GM18861 (cell line): Measurements from ENCODE around the gene TFIP11.

Experiments used
- ATAC-seq: cut with Tn5 transposase; IDR thresholded peaks from one replicate; pipeline ENCODE4 v1.9.1; 2021; ENCODE audit not compliant: unreplicated experiment

The TFIP11 gene

DNA sequence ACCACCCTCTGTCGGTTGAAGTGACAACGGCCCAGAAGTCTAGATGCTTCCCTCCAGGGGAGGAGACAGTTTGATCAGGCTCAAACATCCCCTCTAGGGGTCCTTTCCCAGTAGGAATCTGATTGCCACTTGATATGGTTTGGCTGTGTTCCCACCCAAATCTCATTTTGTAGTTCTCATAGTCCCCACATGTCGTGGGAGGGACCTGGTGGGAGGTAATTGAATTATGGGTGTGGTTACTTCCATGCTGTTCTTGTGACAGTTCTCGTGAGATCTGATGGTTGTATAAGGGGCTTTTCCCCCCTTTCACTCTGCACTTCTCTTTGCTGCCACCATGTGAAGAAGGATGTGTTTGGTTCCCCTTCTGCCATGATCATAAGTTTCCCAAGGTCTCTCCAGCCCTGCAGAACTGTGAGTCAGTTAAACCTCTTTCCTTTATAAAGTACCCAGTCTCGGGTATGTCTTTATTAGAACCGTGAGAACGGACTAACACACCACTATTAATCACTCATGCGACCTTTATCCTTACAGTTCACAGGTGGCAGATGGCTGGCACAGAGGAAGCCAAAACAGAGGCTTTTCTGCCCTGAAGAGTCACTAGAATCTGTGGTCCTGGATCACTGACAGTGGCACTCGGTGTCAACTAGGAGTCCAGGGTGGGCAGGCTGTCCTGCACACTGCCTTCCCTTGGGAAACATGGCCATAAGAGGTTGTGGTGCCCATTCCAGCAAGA lies 61.7 kb downstream of the TFIP11 start:
- no peak for ATAC-seq

GRCh38 chr22:26448941-26449340 lies 63.3 kb downstream of the TFIP11 start:
- no peak for ATAC-seq

DNA sequence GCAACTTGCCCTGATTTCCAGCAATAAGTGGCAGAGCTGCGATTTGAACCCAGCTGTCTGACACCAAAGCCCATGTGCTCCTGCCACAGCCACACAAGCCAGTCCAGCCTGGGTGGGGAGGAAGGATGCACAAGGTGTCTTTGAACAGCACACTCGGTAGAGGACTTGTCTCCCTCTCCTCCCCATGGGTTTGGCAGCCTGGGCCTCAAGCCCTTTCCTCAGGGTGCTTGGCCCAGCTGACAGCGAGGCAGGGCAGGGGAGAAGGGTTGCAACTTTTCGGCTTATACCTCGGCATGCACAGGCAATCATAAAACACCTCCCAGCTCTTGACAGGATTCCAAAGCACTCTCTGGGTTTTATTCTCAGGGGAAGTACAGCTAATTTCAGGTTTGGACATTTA lies 63.9 kb downstream of the TFIP11 start:
- no peak for ATAC-seq

DNA sequence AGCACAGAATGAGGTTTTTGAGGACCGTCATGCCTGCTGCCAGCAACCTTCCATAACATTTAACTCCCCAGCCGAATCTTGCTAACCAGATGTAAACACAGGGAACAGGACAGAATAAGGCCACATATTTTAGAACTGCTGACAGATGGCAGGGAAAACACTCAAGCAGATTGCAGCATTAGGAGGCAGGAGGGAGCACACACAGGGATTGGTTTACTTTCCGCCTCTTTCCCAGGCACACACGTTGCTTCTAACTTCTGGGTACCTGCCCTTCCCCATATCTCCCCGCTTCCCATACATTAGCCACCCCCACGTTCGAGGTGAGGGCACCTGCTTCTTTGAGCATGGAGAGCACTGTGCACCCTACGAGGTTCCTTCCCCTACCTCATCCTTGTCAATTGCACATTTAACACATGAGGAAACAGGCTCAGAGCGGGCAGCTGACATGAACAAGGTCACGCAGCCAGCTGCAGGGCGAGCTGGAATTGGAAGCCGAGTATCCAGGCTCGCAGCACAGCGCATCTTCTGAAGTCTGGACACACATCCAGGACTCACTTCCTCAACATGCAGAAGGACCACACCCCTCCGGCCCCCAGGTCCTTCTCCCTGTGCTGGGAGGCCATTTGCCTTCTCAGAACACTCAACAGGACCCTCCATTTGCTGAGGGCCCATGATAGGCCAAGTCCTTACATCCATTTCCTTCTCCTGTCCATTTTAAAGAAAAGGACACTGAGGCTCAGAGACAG lies 64.5 kb downstream of the TFIP11 start:
- no peak for ATAC-seq

DNA sequence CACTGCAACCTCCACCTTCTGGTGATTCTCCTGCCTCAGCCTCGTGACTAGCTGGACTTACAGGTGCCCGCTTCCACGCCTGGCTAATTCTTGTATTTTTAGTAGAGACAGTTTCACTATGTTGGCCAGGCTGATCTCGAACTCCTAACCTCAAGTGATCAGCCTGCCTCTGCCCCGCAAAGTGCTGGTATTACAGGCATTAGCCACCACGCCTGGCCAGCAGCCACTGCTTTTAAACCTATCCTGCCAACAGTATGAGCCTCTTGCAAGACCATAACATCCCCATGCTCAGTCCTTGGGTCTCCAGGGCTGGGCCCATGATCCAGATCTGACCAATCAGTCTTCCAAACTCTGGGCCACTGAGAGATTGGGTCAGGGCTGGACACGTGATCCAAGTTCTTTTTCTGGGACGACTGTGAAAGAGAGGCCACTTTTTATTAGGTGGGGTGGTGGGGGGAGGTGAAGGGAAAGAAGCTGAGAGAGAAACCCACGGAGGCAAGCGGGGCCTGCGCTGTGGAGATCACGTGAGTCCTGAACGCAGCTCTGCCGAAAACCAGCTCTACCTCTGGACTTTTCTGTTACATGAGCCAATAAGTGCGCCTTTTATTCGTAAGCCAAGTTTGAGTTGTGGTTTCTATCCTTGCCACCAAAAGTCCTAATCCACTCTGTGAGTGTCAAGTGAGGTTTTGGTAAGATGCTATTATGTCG lies 65.3 kb downstream of the TFIP11 start:
- ATAC-seq, result no peak

- ATAC-seq, result no peak
Measured at GRCh38 chr22:26445577-26446275, 66.5 kb downstream of the TFIP11 start.

GRCh38 chr22:26444777-26445176 lies 67.5 kb downstream of the TFIP11 start:
- no peak for ATAC-seq

DNA sequence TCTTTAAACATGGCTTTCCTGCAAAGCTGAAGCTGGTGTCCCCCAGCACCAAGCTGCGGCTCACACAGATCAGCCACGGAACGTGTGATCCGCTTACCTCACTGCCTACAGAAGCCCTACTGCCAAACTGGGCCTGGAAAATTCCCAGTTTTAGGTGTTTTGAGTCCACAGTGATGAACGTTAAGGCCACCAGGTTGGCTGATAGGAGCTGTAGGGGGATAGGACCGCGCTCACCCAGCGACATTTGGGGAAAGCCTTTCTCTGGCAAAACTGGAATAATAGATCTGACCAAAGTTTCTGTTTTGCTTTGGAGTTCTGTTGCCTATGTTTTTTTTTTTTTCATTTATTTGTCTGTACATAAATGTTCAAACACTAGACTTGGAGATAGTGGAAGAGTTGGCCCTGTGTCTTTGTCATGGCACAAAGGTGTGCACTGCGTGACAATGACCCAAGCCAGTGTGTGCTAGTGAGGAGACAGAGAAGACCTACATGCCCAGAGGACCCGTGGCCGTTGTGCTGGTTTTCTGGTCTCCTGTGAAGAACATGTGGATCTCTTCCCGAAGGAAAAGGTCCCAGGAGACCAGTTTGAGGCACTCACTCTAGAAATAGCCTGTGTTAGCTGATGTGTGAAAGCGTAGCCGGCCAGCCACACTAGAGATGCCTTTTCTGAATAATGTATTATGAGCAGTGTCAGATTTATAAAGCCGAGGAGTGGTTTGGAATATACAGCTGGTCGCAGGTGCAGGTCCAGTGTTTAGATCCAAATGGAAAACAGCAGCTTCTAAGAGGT lies 68.2 kb downstream of the TFIP11 start:
- no peak for ATAC-seq

GRCh38 chr22:26442086-26442756 lies 70.1 kb downstream of the TFIP11 start:
- no peak for ATAC-seq
